Testis (tissue), 2 donors: ENCODE results near the gene LYRM4.

ENCODE experiments used
- CTCF ChIP-seq, 3 experiments: fragments of 450-650 bp in 2 of 3; fragments of 200-600 bp in 1 of 3; sonication (generic) in 1 of 3; IDR thresholded peaks; one replicate each; pipeline ENCODE4 v1.5.1; 2016 to 2019; ENCODE audit warnings: antibody characterized with exemption in 3 of 3, mild to moderate bottlenecking in 2 of 3, moderate library complexity in 1 of 3
- POLR2A ChIP-seq: fragments of 450-650 bp; IDR thresholded peaks from one replicate; pipeline ENCODE4 v1.6.1; 2017; ENCODE audit warnings: antibody characterized with exemption, mild to moderate bottlenecking, moderate library complexity

GRCh38 chr6:5282191-5282623, 21.5 kb upstream of the LYRM4 start:
- TF ChIP-seq CTCF (IDR thresholded peaks at IDR 0.05) (no peak), POLR2A (no peak)
